K562 (cell line): Measurements from ENCODE around the gene LILRB3. TPM values are rescaled to one million over a fixed set of nuclear protein-coding genes. Genes with fewer than 3 reads are reported as not detected.

ENCODE experiments used
- AFF4 ChIP-seq: sonication (generic); formaldehyde crosslinking; IDR thresholded peaks from 2 replicates; pipeline ENCODE4 v1.8.0; 2023; ENCODE audit warnings: mild to moderate bottlenecking, missing genetic modification reagents
- E2F5 ChIP-seq: sonication (generic); formaldehyde crosslinking; IDR thresholded peaks from 2 replicates; pipeline ENCODE4 v1.8.0; 2022; ENCODE audit warnings: mild to moderate bottlenecking, missing genetic modification reagents
- ETS1 ChIP-seq: conservative IDR thresholded peaks from 2 replicates; pipeline ENCODE4 v1.6.1; 2011; ENCODE audit warnings: low read depth, mild to moderate bottlenecking, low read length; ENCODE audit not compliant: control insufficient read depth
- LEF1 ChIP-seq: fragments of 450-650 bp; IDR thresholded peaks from 2 replicates; pipeline ENCODE4 v1.6.1; 2016; ENCODE audit warnings: mild to moderate bottlenecking
- MCM7 ChIP-seq, 2 experiments: fragments of 450-650 bp; IDR thresholded peaks; 2 replicates each; pipeline ENCODE4 v1.6.1; 2016 to 2018
- MLLT1 ChIP-seq, 2 experiments: fragments of 450-650 bp; IDR thresholded peaks; 2 replicates each; pipeline ENCODE4 v1.6.1; 2016
- MYC ChIP-seq, 2 experiments: fragments of 250-450 bp in 1 of 2; sonication (Bioruptor Pico) in 1 of 2; IDR thresholded peaks; 2 replicates each; pipeline versions ENCODE4 v1.5.1 to v1.6.1; 2012 to 2021; ENCODE audit warnings: low read depth in 2 of 2, borderline replicate concordance in 1 of 2, improper control_type of control experiment in 1 of 2, low read length in 1 of 2, mild to moderate bottlenecking in 1 of 2, moderate library complexity in 1 of 2
- NFYB ChIP-seq: IDR thresholded peaks from 2 replicates; pipeline ENCODE4 v1.6.1; 2011; ENCODE audit warnings: mild to moderate bottlenecking, moderate library complexity; ENCODE audit not compliant: insufficient read length; ENCODE audit errors: extremely low read depth
- TOE1 ChIP-seq, 2 experiments: fragments of 450-650 bp in 1 of 2; sonication (generic) in 1 of 2; formaldehyde crosslinking in 1 of 2; IDR thresholded peaks; 2 replicates each; pipeline versions ENCODE4 v1.7.1 to v1.8.0; 2016 to 2022; ENCODE audit warnings: borderline replicate concordance in 2 of 2, mild to moderate bottlenecking in 2 of 2, antibody characterized with exemption in 1 of 2, inconsistent platforms in 1 of 2, low read depth in 1 of 2, missing genetic modification reagents in 1 of 2, moderate library complexity in 1 of 2
- ZNF280A ChIP-seq: fragments of 450-650 bp; IDR thresholded peaks from 2 replicates; pipeline ENCODE4 v1.6.1; 2018; ENCODE audit warnings: mild to moderate bottlenecking, low read depth; ENCODE audit not compliant: partially characterized antibody
- ZNF324 ChIP-seq: fragments of 250-450 bp; sonication (Bioruptor Pico); IDR thresholded peaks from 2 replicates; pipeline ENCODE4 v1.4.0; 2020; ENCODE audit warnings: mild to moderate bottlenecking
- ZNF398 ChIP-seq: fragments of 250-450 bp; sonication (Bioruptor Pico); IDR thresholded peaks from 2 replicates; pipeline ENCODE4 v1.8.0; 2021; ENCODE audit warnings: moderate library complexity, mild to moderate bottlenecking, inconsistent platforms
- ZNF764 ChIP-seq: fragments of 250-450 bp; sonication (Bioruptor Pico); IDR thresholded peaks from 2 replicates; pipeline ENCODE4 v1.4.0; 2020; ENCODE audit warnings: low read depth, mild to moderate bottlenecking, moderate library complexity
- ZSCAN32 ChIP-seq: fragments of 450-650 bp; formaldehyde crosslinking; IDR thresholded peaks from 2 replicates; pipeline ENCODE4 v1.4.0; 2020; ENCODE audit warnings: mild to moderate bottlenecking, moderate library complexity
- polyA plus RNA-seq, 8 experiments: library from polyadenylated mRNA; depleted of rRNA in 4 of 8; stranded (reverse) in 5 of 8; unstranded in 3 of 8; fragments of >200 nt; fragmentation: Nextera tagmentation in 2 of 8; fragmentation: Illumina TruSeq in 1 of 8; extraction: Ambion mirVana in 2 of 8; extraction: Trizol in 1 of 8; gene quantifications; 2 replicates each; pipeline versions ENCODE4 v1.2.1 to v1.2.3, GENCODE V29; 2011 to 2014; ENCODE audit warnings: inconsistent platforms in 1 of 8, missing spikeins in 1 of 8
- total RNA-seq, 7 experiments: library from RNA; depleted of rRNA in 6 of 7; stranded (reverse); fragments of >200 nt in 6 of 7; fragmentation: Illumina TruSeq in 2 of 7; extraction: Trizol in 2 of 7; gene quantifications; 2 replicates each; pipeline versions ENCODE4 v1.2.1 to v1.2.3, GENCODE V29; 2011 to 2021; ENCODE audit warnings: low replicate concordance in 1 of 7

LILRB3 gene
- total and polyA plus RNA-seq, 9 of the 15 experiments (the other 6 are each of a cell fraction or from before 2014, with no cell fraction given) = 0.01 to 0.09 TPM; not detected in 7

GRCh38 chr19:54188215-54188871 is 34.5 kb downstream of the LILRB3 start (continued):
- TF ChIP-seq MLLT1 (IDR thresholded peaks at IDR 0.05) (no peak), TOE1 (IDR thresholded peaks at IDR 0.05; ENCODE audit: borderline replicate concordance) (no peak), TOE1 (CRISPR knock-in tag; IDR thresholded peaks at IDR 0.05; ENCODE audit: borderline replicate concordance, low read depth) (no peak), MCM7 (IDR thresholded peaks at IDR 0.05) (no peak), ZNF280A (no peak), ETS1 (no peak), ZNF398 (CRISPR knock-in tag) (peak; percentile 80), ZSCAN32 (CRISPR knock-in tag) (no peak), NFYB (no peak), AFF4 (CRISPR knock-in tag) (no peak), MYC (IDR thresholded peaks at IDR 0.05; ENCODE audit: low read depth, low read length) (peak; percentile 54; the same call in 1 of the 2 replicates), MYC (CRISPR knock-in tag; IDR thresholded peaks at IDR 0.05; ENCODE audit: borderline replicate concordance, low read depth) (peak; percentile 62; the same call in 1 of the 2 replicates), E2F5 (CRISPR knock-in tag) (no peak), LEF1 (peak; percentile 74), ZNF324 (CRISPR knock-in tag) (no peak), ZNF764 (CRISPR knock-in tag) (no peak)
